COLO829 (cell line): ENCODE data around the gene GALNTL6.
A peak's percentile ranks its signal among the peaks of the same experiment; 100 is the strongest.

Experiments used
- DNase-seq: peaks from one replicate; pipeline ENCODE4 v3.0.0; 2012; ENCODE audit warnings: low spot score

The GALNTL6 gene

DNA sequence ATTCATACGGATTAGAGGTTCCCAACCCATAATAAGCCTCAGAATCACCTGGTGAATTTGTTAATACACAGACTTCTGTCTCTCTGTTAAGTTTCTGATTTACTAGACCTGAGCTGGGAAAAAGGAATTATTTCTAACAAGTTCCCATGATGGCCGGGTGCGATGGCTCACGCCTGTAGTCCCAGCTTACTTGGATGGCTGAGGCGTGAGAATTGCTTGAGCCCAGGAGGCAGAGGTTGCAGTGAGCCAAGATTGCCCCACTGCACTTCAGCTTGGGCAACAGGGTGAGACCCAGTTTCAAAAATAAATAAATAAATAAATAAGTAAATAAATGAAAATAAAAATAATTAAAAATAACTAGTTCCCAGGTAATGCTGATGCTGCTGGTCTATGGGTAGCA, 412.3 kb downstream of the GALNTL6 start:
- DNase-seq, result no peak

DNA sequence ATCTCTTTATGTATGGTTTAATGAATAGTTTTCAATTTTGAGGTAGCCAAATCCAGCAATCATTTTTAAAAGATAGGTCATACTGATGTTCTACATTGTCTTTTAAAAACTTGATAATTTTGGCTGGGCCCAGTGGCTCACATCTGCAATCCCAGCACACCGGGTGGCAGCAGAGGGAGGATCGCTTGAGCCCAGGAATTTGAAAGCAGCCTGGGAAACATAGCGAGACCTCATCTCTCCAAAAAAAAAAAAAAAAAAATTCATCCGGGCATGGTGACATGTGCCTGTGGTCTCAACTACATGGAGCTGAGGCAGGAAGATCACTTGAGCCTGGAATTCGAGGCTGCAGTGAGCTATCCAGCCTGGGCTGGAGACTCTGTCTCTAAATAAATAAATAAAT, 419.8 kb downstream of the GALNTL6 start:
- no peak for DNase-seq

DNA sequence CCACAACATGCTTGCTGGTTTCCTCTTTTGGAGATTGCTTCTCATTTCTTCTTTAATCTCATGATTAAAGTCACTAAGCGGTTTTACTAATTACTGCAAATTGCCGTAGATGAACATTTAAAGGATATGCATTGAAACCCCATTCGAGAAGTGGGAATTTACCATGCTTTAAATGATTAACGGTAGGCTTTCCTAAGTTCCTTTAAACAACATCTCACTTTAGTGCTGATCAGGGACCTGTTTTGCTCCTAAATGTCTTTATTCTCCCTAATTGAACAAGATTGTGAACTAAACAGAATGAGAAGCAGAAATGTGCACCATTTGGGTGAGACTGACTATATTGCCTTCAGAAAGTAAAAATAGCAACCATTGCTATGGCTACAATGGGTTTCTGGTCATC, 430.3 kb downstream of the GALNTL6 start:
- no peak for DNase-seq

DNA sequence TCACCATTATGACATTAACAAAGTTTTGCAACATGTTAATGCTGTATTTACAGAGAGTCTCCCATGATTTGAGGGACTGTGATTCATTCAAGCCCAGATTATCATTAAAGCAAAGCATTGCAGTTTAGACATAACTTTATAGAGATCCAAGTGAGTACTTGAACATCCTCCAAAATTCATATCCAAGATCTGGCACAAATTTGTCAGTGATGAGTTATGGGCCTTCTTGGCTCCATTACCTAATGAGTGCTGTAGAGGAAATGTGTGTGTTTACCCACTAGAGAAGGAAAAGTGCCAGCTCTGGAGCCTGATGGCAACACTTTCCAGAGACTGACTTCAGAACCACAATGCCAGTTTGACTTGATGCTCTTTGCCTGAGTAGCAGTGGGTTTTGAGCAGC, 432.3 kb downstream of the GALNTL6 start:
- no peak for DNase-seq

DNA sequence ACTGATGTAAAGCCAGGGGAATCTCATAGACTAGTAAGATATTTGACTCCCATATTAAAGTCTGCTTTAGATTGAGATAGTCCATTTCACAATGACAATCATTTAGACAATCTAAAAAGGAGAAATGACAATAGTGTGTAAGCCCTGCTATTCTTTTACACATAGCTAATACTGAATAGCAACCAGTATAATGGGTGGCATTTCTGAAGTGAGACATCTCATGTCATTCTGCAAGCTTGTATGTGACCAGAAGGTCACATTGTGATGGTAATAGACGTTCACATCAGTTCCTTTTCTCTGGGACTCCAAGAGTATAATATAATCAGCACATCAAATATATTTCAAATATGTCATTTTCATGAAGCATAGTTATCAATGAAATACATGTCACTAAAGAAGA, 440.2 kb downstream of the GALNTL6 start:
- no peak for DNase-seq

DNA sequence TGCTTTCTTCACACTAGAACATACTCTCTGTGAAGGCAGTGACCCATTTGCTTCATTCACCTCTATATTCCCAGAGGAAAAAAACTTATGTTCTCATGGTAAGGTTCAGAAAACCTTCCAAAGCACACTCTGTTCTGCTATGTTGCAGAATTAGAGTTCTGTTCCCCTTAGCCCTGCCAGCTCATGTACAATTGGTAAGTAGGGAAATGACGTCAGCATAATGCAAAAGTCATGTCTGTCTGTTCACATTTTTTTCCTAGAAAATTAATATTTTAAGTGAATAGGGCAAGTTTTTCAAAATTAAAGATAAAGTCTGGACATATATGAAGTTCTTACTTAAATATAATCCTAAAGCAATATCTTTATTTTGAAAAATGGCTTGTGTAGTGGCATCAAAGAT, 443.6 kb downstream of the GALNTL6 start:
- DNase-seq, result no peak

DNA sequence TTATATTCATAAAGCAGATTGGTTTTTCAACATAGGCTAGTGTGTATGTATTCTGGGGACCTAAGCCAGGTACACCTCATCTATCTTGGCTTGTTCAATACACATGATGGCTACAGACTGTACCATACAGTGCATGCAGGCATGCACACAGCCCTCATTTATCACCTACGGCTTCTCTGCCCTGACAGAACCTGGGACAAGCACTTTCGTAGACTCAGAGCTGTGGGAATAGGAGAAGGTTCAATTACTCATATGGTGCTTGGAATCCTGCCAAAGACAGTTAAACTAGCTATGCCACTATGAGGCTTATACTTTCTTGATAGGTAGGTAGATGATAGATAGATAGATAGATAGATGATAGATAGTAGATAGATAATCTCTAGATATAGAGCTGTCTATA, 457.2 kb downstream of the GALNTL6 start:
- DNase-seq, result no peak

DNA sequence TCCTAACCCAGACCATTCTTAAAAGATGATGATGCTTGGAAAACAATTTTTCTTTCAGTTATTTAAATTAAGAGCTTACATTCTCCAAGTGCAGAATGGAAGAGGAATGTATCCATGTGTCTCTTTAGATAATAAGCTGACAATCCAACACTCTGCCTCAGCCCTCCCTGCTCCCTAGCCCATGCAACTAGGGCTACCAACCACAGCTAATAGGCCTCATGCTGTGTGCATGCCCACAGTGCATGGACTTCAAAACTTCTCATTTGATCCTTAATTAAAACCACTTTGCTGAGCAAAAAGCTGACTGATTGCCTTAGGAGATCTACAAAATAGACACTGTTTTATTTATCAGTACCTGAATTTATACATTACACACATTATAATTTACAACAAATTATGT, 473.9 kb downstream of the GALNTL6 start:
- DNase-seq, result no peak

DNA sequence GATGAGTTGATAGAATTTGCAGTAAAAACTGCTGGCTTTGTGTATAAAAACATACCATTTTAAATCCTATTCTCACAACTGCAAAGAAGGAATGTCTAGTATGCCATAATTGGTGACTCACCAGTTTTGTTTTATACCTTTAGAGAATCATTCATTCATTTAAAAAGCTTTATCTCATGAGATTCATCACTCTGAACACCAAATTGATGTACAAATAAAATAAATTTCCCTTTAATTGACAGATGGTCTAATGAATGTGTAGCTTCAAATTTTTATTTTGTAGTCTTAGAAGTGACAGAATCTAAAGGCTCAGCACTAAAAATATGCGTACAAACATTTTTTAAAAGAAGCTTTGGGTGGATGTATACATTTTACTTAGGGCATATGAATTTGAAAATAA, 492.5 kb downstream of the GALNTL6 start:
- DNase-seq, result no peak

DNA sequence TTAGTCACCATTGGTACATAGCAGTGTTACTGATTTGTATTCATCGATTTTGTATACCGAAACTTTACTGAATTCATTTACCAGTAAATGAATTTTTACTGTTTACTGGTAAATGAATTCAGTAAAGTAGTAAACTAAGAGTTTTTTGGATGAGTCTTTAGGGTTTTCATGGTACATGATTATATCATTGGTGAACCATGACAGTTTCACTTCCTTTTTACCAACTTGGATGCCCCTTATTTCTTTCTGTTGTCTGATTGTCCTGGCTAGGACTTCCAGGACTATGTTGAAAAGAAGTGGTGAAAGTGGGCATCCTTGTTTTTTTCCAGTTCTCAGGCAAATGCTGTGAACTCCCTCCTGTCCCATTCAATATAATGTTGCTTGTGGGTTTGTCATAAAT, 494.9 kb downstream of the GALNTL6 start:
- DNase-seq, result no peak

DNA sequence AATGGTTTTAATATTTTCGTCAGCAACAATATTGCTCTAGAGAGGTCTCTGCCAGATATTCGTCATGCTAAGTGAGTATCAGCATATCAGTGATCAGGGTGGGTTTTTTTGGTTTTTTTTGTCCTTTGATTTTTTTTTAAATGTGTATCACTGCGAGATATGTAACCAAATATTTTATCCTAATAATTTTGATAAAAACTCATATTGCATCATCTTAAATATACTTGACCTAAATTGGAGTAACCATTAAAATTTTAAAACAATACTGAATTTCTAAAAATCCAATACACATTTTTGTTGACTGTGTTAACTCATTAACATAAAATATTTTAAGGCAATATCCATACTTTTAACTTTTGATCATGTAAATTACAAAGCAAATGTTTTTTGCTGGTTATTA, 498.5 kb downstream of the GALNTL6 start:
- no peak for DNase-seq

DNA sequence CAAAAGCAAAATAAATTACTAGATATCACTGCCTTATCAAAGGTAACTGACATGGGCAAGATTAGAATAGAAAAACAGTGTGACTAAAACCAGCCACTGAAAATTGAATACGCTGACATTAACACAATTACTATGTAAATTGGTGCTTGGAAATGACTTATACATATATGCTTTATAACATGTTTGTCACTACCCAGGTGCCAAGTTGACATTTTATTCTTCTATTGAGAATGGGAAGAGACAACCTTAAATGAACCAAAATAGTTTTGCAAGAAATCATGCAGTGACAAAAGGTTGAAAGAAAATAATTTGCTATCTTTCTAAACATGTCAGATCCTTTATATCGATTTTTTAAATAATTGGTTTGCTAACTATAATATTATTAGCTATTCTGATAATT, 510.1 kb downstream of the GALNTL6 start:
- DNase-seq, result no peak

DNA sequence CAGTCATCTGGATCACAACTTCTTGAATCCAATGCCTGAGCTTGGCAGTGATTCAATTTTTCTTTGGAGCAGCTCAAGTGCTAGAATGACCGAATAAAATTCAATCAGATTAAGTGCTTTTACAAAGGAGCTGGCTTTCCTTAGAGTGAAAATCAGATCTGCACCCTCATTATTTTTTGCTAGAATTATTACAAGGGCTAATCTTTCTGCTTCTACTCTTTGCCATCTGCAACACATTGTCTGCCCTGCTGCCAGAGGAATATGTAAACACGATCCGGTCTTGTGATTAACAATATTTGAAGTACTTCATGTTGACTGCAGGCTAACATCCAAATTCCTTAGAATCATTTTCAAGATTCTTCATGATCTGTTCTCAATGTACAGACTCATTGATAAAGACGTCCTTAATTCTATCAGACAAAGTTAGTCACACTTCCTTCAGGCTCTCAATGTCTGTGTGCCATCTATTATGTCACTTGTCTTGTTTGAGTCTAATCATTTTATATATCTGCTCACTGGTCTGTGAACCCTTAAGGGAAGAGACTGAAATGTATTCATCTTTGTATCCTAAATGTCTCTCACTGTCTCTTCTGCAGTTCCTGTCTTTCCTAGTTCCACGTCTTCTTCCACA, 531.2 kb downstream of the GALNTL6 start:
- no peak for DNase-seq

DNA sequence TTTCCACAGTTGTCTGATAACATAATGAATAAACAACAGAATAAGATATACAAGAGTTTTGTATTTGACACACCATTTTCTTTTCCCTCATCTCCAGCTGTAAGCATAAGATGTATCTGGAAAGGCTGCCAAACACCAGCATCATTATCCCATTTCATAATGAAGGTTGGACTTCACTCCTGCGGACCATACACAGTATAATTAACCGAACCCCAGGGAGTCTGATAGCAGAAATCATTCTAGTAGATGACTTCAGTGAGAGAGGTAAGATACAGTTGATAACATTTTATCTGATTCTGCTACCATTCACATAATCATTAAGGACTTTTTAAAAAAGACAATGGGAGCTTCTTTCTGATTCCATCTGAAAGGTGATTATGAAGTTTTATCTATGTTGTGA, 535.2 kb downstream of the GALNTL6 start:
- no peak for DNase-seq

DNA sequence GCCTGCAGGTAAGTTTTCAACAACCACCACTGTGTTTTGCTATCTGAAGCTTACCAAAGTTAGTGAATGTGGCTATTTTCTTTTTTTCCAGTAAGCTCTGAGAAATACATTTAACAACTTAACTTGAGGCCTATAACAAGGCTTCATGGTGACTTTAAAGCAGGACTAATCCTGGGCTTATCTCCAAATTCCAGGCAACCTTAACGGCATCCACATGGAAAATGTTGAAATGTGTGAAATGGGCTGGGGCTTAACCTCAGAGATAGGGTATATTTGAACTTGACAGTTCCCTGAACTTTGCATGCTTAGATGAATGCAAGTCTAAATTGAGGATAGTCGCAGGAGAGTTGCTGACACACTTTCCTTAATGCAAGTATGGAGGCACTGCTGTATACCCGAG, 539.2 kb downstream of the GALNTL6 start:
- DNase-seq, result no peak

DNA sequence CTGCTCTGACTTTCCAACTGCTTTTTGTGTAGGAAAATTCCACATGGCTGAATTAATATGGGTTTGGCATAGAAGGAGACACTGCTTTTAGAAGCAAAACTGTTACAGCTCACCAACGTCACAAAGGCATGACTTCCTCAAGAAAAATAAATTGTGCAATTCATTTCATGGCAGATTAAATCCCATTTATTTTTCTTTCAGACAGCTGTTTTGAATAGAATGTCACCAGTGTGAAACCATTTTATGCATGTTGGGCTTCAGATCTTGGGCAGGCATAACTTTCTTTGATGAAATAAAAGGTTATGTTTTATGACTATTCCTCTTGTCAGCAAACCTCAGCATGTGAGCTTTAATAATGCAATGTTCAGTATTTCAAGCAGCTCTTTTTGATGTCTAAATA, 542.8 kb downstream of the GALNTL6 start:
- peak; percentile 32 for DNase-seq

DNA sequence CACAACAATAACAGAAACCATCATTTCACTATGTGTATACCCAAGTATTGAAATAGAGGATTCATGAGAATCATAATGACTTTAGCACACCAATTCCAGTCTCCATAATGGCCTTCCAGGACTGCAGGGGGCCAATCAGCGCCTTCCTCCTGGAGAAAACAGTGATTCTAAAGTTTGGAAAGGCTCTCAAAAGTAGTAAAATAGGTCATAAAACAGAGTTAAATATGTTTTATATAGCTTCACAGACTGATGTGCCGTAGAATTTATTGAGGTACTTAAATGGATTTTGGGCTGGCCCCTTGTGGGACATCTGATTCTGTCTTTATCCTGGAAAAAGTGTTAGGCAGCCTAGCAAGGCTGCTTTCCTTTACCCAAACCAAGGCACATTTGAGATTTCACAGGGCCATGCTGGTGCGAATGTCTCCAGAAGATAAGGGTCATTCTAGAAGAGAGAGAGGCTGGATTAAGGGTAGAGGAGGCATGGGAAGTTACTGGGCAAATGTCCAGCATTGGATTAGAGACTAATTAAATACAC, 543.9 kb downstream of the GALNTL6 start:
- DNase-seq, result no peak

DNA sequence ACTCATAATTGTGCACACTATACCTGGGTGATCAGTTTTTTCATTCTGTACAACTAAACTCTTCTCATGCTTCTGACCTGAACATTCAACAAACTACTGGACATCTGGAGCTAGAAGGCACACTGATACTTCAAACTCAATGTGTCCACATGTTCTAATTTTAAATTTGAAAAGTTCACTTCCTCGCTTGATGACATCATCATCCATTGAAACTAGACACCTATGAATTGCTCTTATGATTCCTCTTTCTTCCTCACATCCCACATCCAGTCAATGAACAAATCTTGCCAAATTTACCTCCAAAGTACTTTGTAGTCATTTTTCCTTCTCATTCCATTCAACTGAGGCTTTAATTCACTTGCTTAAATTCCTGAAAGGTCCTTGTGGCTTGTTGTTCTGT, 549.4 kb downstream of the GALNTL6 start:
- DNase-seq, result no peak

DNA sequence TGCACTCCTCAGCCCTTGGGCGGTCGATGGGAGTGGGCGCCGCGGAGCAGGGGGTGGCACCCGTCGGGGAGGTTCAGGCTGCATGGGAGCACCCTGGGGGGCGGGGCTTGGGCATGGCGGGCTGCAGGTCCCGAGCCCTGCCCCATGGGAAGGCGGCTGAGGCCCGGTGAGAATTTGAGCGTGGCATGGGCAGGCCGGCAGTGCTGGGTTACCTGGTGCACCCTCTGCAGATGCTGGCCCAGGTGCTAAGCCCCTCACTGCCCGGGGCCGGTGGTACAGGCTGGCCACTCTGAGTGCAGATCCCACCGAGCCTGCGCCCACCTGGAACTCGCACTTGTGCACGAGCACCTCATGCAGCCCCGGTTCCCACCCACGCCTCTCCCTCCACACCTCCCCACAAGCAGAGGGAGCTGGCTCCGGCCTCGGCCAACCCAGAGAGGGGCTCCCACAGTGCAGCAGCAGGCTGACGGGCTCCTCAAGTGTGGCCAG, 556.3 kb downstream of the GALNTL6 start:
- no peak for DNase-seq

DNA sequence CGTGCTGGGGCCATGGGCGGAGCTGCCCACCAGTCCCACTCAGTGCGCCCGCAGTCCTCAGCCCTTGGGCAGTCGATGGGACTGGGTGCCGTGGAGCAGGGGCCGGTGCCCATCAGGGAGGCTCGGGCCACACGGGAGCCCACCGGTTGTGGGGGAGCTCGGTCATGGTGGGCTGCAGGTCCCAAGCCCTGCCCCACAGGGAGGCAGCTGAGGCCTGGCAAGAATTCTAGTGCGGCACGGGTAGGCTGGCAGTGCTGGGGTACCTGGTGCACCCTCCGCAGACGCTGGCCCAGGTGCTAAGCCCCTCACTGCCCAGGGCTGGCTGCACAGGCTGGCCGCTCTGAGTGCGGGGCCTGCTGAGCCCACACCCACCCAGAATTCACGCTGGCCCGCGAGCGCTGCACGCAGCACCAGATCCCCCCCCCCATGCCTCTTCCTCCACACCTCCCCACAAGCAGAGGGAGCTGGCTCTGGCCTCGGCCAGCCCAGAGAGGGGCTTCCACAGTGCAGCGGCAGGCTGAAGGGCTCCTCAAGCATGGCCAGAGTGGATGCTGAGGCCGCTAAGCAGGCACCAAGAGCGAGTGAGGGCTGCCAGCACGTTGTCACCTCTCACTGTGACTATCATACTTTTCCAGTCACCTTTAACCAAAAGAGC, 564.4 kb downstream of the GALNTL6 start:
- no peak for DNase-seq

DNA sequence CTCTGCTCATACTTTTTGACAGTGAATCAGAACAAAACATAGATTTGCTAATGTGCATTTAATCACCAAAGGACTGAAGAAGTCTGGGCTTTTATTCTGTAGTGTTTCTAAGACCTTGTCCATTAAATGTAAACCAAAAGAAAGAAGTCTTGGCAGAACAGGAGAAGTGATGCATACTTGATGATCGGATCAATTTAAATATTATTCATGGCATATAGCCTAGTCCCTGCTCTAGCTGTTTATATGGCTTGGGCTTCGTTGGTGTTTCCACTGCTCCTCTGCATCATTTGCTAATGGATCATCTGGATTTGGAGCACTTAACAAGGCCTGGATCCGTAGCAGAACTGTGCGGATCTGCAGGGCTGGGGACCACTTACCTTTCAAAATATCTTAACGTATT, 566.6 kb downstream of the GALNTL6 start:
- no peak for DNase-seq

DNA sequence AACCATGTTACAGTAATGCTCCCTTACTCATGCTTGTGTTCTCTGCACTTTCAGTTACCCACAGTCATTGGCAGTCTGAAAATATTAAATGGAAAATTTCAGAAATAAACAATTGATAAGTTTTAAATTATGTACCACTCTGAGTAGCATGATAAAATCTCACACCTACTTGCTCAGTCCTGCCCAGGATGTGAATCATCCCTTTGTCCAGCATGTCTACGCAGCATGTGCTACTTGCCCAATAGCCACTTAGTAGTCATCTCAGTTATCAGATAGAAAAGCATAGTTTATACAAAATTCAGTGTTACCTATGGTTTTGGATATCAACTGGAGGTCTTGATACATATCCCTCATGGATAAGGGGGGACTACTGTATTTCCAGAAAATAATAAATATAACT, 577.1 kb downstream of the GALNTL6 start:
- DNase-seq, result no peak

DNA sequence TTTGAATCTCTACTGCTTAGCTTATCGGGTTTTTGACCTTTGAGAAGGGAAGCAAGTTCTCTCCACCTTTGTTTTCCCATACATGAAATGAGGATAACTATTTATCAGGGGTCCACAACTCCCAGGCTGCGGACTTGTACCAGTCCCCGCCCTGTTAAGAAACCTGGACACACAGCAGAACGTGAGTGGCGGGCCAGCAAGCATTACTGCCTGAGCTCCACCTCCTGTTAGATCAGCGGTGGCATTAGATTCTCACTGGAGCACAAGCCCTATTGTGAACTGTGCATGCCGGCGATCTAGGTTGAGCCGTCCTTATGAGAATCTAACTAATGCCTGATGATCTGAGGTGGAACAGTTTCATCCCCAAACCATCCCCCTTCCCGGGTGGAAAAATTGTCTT, 579.5 kb downstream of the GALNTL6 start:
- DNase-seq, result no peak

DNA sequence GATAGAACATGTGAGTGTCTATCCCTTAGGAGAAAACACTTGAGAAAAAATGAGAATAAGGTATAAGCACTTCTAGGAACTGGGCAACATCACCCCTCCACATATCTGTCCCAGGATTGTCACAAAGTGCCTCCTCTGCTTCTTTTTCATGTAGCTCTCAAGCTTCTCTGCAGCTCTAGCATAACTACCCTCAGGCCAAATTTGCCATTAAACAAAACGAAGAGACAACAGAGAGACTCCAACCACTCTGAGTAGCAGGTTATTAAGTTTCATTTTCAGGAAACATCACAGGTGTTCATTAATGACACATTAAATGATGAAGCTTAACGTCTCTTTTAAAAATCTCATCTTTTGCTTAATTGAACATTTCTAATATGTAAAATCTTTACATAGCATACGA, 580.0 kb downstream of the GALNTL6 start:
- no peak for DNase-seq
